Testis (tissue), 2 donors: ENCODE measurements around the gene TGM1.
"Not testable (repeated sequence)": the region's sequence is repeated elsewhere in the genome, so short reads cannot be mapped to it uniquely, and the experiment has no call there.

Experiments
- POLR2A ChIP-seq: fragments of 450-650 bp; IDR thresholded peaks from one replicate; pipeline ENCODE4 v1.6.1; 2017; ENCODE audit warnings: antibody characterized with exemption, mild to moderate bottlenecking, moderate library complexity
- TF ChIP-seq, protein P1 (sequence below), 3 experiments: fragments of 450-650 bp in 2 of 3; fragments of 200-600 bp in 1 of 3; sonication (generic) in 1 of 3; IDR thresholded peaks; one replicate each; pipeline ENCODE4 v1.5.1; 2016 to 2019; ENCODE audit warnings: antibody characterized with exemption in 3 of 3, mild to moderate bottlenecking in 2 of 3, moderate library complexity in 1 of 3

DNA sequence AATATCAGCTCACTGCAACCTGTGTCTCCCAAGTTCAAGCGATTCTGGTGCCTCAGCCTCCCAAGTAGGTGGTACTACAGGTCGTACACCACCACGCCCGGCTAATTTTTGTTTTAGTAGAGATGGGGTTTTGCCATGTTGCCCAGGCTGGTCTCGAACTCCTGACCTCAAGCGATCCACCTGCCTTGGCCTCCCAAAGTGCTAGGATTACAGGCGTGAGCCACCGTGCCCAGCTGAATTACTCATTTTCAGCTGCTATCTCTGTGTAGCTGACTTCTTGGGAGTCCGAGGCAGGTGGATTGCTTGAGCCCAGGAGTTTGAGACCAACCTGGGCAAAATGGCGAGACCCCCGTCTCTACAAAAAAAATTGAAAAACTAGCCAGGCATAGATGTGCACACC, 17.6 kb downstream of the TGM1 start:
- TF ChIP-seq, protein P1, sequence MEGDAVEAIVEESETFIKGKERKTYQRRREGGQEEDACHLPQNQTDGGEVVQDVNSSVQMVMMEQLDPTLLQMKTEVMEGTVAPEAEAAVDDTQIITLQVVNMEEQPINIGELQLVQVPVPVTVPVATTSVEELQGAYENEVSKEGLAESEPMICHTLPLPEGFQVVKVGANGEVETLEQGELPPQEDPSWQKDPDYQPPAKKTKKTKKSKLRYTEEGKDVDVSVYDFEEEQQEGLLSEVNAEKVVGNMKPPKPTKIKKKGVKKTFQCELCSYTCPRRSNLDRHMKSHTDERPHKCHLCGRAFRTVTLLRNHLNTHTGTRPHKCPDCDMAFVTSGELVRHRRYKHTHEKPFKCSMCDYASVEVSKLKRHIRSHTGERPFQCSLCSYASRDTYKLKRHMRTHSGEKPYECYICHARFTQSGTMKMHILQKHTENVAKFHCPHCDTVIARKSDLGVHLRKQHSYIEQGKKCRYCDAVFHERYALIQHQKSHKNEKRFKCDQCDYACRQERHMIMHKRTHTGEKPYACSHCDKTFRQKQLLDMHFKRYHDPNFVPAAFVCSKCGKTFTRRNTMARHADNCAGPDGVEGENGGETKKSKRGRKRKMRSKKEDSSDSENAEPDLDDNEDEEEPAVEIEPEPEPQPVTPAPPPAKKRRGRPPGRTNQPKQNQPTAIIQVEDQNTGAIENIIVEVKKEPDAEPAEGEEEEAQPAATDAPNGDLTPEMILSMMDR (IDR thresholded peaks at IDR 0.05): not testable (repeated sequence)
- not testable (repeated sequence) for TF ChIP-seq POLR2A
